HEK293T (cell line): ENCODE results near the gene CACHD1.

Experiments
- ARNT ChIP-seq: fragments of 450-650 bp; IDR thresholded peaks from 2 replicates; pipeline ENCODE4 v1.6.1; 2017; ENCODE audit warnings: mild to moderate bottlenecking
- BHLHE40 ChIP-seq: fragments of 450-650 bp; IDR thresholded peaks from 2 replicates; pipeline ENCODE4 v1.6.1; 2016; ENCODE audit warnings: mild to moderate bottlenecking, moderate library complexity, borderline replicate concordance
- CTBP1 ChIP-seq: fragments of 450-650 bp; IDR thresholded peaks from 2 replicates; pipeline ENCODE4 v1.6.1; 2016; ENCODE audit warnings: borderline replicate concordance
- FOXM1 ChIP-seq: fragments of 450-650 bp; IDR thresholded peaks from 2 replicates; pipeline ENCODE4 v1.6.1; 2017; ENCODE audit warnings: mild to moderate bottlenecking, borderline replicate concordance
- HDGF ChIP-seq: fragments of 450-650 bp; IDR thresholded peaks from 2 replicates; pipeline ENCODE4 v1.6.1; 2017; ENCODE audit warnings: antibody characterized with exemption, borderline replicate concordance
- L3MBTL2 ChIP-seq: fragments of 450-650 bp; conservative IDR thresholded peaks from 2 replicates; pipeline ENCODE4 v1.6.1; 2016; ENCODE audit warnings: mild to moderate bottlenecking
- LEF1 ChIP-seq: fragments of 450-650 bp; IDR thresholded peaks from 2 replicates; pipeline ENCODE4 v1.6.1; 2017; ENCODE audit warnings: mild to moderate bottlenecking, borderline replicate concordance
- NFRKB ChIP-seq: fragments of 450-650 bp; IDR thresholded peaks from 2 replicates; pipeline ENCODE4 v1.6.1; 2016; ENCODE audit warnings: mild to moderate bottlenecking, moderate library complexity
- SP1 ChIP-seq: fragments of 450-650 bp; IDR thresholded peaks from 2 replicates; pipeline ENCODE4 v1.6.1; 2017
- SUZ12 ChIP-seq: fragments of 450-650 bp; IDR thresholded peaks from 2 replicates; pipeline ENCODE4 v1.6.1; 2016; ENCODE audit warnings: mild to moderate bottlenecking

DNA sequence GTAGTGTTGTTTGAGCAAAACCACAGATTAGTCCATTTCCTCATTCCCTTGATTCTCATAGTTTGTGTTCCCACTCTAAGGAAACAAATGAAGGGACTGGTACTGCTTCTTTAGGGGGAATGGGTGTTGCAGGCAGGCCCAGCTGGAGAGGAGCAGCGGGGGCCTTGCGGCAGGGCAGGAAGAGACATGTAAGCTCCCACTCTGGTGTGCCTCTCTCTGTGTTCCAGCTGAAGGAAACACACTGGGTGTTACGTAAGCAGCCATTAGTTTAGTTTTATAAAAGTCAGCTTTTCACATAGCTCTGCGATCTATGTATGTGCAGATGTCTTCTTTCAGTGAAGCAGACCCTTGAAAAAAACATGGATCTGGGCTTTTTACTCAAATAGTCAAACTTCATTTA lies 99.5 kb downstream of the CACHD1 start:
- TF ChIP-seq HDGF = no peak
- no peak for TF ChIP-seq FOXM1
- no peak for TF ChIP-seq ARNT
- no peak for TF ChIP-seq NFRKB
- TF ChIP-seq LEF1 = no peak
- no peak for TF ChIP-seq L3MBTL2
- no peak for TF ChIP-seq CTBP1
- no peak for TF ChIP-seq SP1
- no peak for TF ChIP-seq SUZ12
- TF ChIP-seq BHLHE40 = no peak
